Skeletal muscle tissue (tissue), 4 donors: ENCODE measurements around the gene LRRC63. TPM values are rescaled to one million over a fixed set of nuclear protein-coding genes. Genes with fewer than 3 reads are reported as not detected.
A peak's percentile ranks its signal among the peaks of the same experiment; 100 is the strongest.
"Not testable (repeated sequence)": the region's sequence is repeated elsewhere in the genome, so short reads cannot be mapped to it uniquely, and the experiment has no call there.

ENCODE experiments used
- H3K27ac ChIP-seq: one replicate; pipeline ENCODE4 v1.7.0; 2013; ENCODE audit warnings: mild to moderate bottlenecking, low read depth, low read length, inconsistent platforms
- H3K27me3 ChIP-seq, 3 donors: one replicate each; pipeline ENCODE4 v1.7.0; 2013; ENCODE audit warnings: low read length in 3 of 3; ENCODE audit not compliant: control insufficient read depth in 3 of 3, insufficient read depth in 3 of 3
- H3K36me3 ChIP-seq, 3 donors: one replicate each; pipeline ENCODE4 v1.7.0; 2013; ENCODE audit warnings: low read length in 3 of 3; ENCODE audit not compliant: control insufficient read depth in 3 of 3, insufficient read depth in 3 of 3
- H3K4me1 ChIP-seq, 3 donors: one replicate each; pipeline ENCODE4 v1.7.0; 2013; ENCODE audit warnings: low read length in 3 of 3, mild to moderate bottlenecking in 3 of 3; ENCODE audit not compliant: control insufficient read depth in 3 of 3, insufficient read depth in 3 of 3
- H3K4me3 ChIP-seq, 3 donors: one replicate each; pipeline ENCODE4 v1.7.0; 2013; ENCODE audit warnings: low read length in 3 of 3
- H3K9ac ChIP-seq, 3 donors: one replicate each; pipeline ENCODE4 v1.7.0; 2013; ENCODE audit warnings: low read length in 3 of 3, mild to moderate bottlenecking in 3 of 3, moderate library complexity in 2 of 3, low read depth in 1 of 3
- H3K9me3 ChIP-seq, 3 donors: one replicate each; pipeline ENCODE4 v1.7.0; 2013; ENCODE audit warnings: low read length in 3 of 3; ENCODE audit not compliant: control insufficient read depth in 3 of 3
- total RNA-seq: library from RNA; depleted of rRNA; stranded (reverse); fragments of >200 nt; gene quantifications from one replicate; pipeline ENCODE4 v1.2.3, GENCODE V29; 2014
- donor health status: Osteomylitis.

The LRRC63 gene
- total RNA-seq, 1 donor from 2014 or later: not detected

DNA sequence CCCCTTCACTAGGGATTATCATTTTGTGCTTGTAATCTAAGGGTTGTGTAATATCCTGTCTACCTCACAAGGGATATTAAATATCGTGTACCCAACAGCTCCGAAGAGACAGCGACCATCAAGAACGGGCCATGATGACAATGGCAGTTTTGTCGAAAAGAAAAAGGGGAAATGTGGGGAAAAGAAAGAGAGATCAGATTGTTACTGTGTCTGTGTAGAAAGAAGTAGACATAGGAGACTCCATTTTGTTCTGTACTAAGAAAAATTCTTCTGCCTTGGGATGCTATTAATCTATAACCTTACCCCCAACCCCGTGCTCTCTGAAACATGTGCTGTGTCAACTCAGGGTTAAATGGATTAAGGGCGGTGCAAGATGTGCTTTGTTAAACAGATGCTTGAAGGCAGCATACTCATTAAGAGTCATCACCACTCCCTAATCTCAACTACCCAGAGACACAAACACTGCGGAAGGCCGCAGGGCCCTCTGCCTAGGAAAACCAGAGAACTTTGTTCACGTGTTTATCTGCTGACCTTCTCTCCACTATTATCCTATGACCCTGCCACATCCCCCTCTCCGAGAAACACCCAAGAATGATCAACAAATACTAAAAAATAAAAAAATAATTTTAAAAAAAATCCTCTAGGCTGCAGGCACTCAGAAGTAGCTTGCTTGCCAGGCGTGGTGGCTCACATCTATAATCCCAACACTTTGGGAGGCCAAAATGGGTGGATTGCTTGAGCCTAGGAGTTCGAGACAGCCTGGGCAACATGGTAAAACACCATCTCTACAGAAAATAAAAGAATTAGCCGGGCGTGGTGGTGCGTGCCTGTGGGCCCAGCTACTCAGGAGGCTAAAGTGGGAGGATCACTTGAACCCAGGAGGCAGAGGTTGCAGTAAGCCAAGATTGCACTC is 72.4 kb downstream of the LRRC63 start:
- H3K9me3 ChIP-seq, H3K36me3 ChIP-seq, H3K4me1 ChIP-seq, H3K9ac ChIP-seq, H3K27me3 ChIP-seq, H3K27ac ChIP-seq, H3K4me3 ChIP-seq: not testable (repeated sequence)

GRCh38 chr13:46286972-46287371 is 75.2 kb downstream of the LRRC63 start:
- H3K27ac ChIP-seq: no peak overlapping the region
- no peaks in the 10 kb centered on the region for H3K36me3 ChIP-seq
- H3K4me1 ChIP-seq: no peaks in the 10 kb centered on the region
- no peaks in the 10 kb centered on the region for H3K27me3 ChIP-seq
- no peaks in the 10 kb centered on the region for H3K9me3 ChIP-seq
- no peak overlapping the region for H3K4me3 ChIP-seq
- no peak overlapping the region for H3K9ac ChIP-seq

DNA sequence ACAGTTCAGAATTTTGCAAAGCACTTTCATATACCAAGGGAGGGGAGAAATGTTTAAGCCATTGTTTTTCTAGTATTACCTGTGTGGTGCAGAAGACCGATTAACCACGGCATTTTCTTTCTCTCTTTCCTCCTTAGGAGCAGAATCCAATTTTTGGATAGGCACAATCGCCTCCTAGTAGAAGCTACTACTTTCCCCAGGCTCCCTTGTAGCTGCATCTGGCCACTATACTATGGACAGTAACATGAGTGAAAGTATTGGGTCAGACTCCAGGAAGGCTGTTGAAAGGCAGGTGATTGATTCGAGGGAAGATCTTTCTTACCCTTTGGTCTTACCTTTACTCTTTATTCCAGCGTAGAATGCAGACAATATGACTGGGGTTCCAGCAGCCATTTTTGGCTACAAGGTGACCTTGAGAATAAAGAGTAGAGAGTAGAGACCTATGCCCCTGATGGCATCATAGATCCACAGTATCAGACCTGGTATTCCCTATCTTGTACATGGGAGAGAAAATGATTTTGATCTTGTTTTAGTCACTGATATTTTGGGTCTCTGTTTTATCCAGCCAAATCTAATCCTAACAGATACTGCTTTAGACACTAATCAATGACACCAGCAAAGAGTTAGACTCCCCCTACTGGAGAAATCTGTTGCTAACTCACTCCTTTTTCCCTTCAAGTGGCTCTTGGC is 77.0 kb downstream of the LRRC63 start:
- no peaks in the 10 kb centered on the region for H3K36me3 ChIP-seq
- no peak overlapping the region for H3K27ac ChIP-seq
- H3K4me3 ChIP-seq: no peak overlapping the region
- no peak overlapping the region for H3K9ac ChIP-seq
- H3K4me1 ChIP-seq: no peaks in the 10 kb centered on the region
- no peaks in the 10 kb centered on the region for H3K9me3 ChIP-seq
- no peaks in the 10 kb centered on the region for H3K27me3 ChIP-seq

- H3K4me3 ChIP-seq: no peak overlapping the region
- H3K27me3 ChIP-seq: no peaks in the 10 kb centered on the region
- H3K36me3 ChIP-seq: no peaks in the 10 kb centered on the region
- H3K4me1 ChIP-seq: no peaks in the 10 kb centered on the region
- H3K9ac ChIP-seq: no peak overlapping the region
- H3K9me3 ChIP-seq: no peaks in the 10 kb centered on the region
- H3K27ac ChIP-seq: no peak overlapping the region
Observed at GRCh38 chr13:46289260-46289955, 77.7 kb downstream of the LRRC63 start.

DNA sequence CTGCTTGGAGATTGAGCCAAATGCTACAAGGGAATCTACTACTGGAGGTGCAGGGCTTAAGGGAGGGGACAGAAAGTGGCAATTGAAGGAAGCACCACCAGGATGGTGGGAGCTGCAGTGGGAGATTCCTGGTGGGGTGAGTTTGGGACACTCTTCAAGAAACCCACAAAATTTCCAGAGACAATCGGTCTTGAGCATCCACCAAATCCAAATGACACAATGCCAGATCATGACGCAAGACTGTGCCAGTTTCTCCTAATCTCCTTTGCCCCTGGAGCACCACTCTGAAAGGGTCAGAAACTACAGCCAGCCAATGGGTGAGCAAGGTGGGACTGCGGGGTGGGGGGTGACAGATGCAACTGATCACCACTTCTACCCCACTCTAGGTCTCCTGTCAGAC is 78.7 kb downstream of the LRRC63 start:
- no peaks in the 10 kb centered on the region for H3K36me3 ChIP-seq
- no peak overlapping the region for H3K4me3 ChIP-seq
- H3K27ac ChIP-seq: no peak overlapping the region
- no peak overlapping the region for H3K9ac ChIP-seq
- H3K27me3 ChIP-seq: no peaks in the 10 kb centered on the region
- H3K9me3 ChIP-seq: no peaks in the 10 kb centered on the region
- no peaks in the 10 kb centered on the region for H3K4me1 ChIP-seq

DNA sequence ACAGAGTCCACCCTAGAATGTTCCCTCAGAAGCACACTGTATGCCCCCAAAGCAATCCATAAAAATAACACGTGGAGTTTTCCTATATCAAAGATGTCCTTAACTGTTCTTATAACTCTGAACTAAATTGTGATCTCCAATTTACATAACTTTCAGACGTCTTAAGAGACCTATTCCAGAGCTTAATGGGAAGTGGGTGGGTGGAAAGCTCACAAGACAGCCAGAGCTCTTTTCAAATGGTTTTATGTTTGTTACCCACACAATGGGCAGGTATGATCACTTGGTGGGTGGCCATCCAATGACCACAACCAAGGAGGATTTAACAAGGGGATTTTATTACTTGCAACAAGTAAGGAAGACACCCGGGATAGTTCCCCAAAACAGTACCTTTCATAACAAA is 81.7 kb downstream of the LRRC63 start:
- H3K27me3 ChIP-seq: no peaks in the 10 kb centered on the region
- H3K36me3 ChIP-seq: no peaks in the 10 kb centered on the region
- no peak overlapping the region for H3K27ac ChIP-seq
- peaks cover 0 to 9% (median 2%) of the 10 kb centered on the region in 3 donors for H3K4me1 ChIP-seq
- no peak overlapping the region for H3K9ac ChIP-seq
- no peak overlapping the region for H3K4me3 ChIP-seq
- no peaks in the 10 kb centered on the region for H3K9me3 ChIP-seq

GRCh38 chr13:46295491-46296114 is 83.9 kb downstream of the LRRC63 start:
- H3K9ac ChIP-seq: no peak overlapping the region
- H3K36me3 ChIP-seq: no peaks in the 10 kb centered on the region
- no peak overlapping the region for H3K27ac ChIP-seq
- H3K9me3 ChIP-seq: no peaks in the 10 kb centered on the region
- no peak overlapping the region for H3K4me3 ChIP-seq
- no peaks in the 10 kb centered on the region for H3K27me3 ChIP-seq
- H3K4me1 ChIP-seq: peaks cover 0 to 9% (median 2%) of the 10 kb centered on the region in 3 donors

- no peaks in the 10 kb centered on the region for H3K9me3 ChIP-seq
- H3K27me3 ChIP-seq: no peaks in the 10 kb centered on the region
- H3K9ac ChIP-seq: no peak overlapping the region
- H3K36me3 ChIP-seq: no peaks in the 10 kb centered on the region
- peak overlapping the region; percentile 52 for H3K27ac ChIP-seq
- H3K4me3 ChIP-seq: no peak overlapping the region
- peaks cover 0 to 9% (median 2%) of the 10 kb centered on the region in 3 donors for H3K4me1 ChIP-seq
Observed at GRCh38 chr13:46296115-46296822, 84.5 kb downstream of the LRRC63 start.

DNA sequence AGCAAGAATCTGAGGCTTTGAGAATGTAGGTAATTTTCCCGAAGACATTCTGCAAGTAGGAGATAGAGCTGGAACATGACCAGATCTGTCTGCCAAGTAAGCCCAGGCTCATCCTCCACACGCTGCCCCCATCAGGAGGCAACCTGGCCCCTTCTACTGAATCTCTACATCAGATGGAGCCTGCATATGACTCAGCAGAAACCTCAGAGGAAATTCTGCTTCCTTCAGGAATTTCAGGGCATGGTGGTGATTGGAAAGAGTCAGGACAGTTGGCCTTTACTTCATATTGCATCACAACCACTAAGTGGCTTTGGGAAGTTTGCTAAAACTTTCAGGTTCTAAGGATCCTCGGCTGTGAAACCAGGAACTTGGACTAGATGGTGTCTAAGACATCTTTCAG is 85.2 kb downstream of the LRRC63 start:
- H3K27ac ChIP-seq: peak overlapping the region; percentile 52

More for the DNA sequence above, 85.2 kb downstream of the LRRC63 start:
- Histone ChIP-seq H3K36me3 (no peaks in the 10 kb centered on the region), H3K9ac (no peak overlapping the region), H3K27me3 (no peaks in the 10 kb centered on the region), H3K9me3 (no peaks in the 10 kb centered on the region), H3K4me3 (no peak overlapping the region), H3K4me1 (peaks cover 0 to 9% (median 2%) of the 10 kb centered on the region in 3 donors)
